Posterior vena cava (tissue), 2 donors: ENCODE measurements around the gene ADORA3. TPM values are rescaled to one million over a fixed set of nuclear protein-coding genes. Genes with fewer than 3 reads are reported as not detected.
A peak's percentile ranks its signal among the peaks of the same experiment; 100 is the strongest.

Experiments used
- DNase-seq: peaks from one replicate; pipeline ENCODE4 v3.0.0-alpha.2; 2020; ENCODE audit warnings: low spot score
- intact Hi-C, 2 donors: fragments of 100-400 bp; cut with DNase I; formaldehyde crosslinking; loops; one replicate each; pipeline versions ENCODE4 v1.14.1 to v1.14.2; 2022 to 2023
- total RNA-seq, 2 donors: library from RNA; stranded (reverse); fragmentation: NEBNext Ultra II Directional; extraction: Animal tissue kit (Norgen Biotek cat#: 25700); gene quantifications; one replicate each; pipeline ENCODE4 v1.2.1, GENCODE V29; 2021
- donor health status: DM: yes; HTN: yes; CAD: no.
- donor health status: DM: yes; HTN: yes; CAD: no.

Gene ADORA3
- total RNA-seq, 2 donors from 2014 or later, result 10.3 to 17.5 TPM

GRCh38 chr1:111483876-111484275, 19.6 kb downstream of the ADORA3 start:
- no peak for DNase-seq
- intact Hi-C loops, result loop anchor here (5.0 to 10.0 kb wide), 2 partner anchors 271 to 283 kb away; partner anchors contain the start of gene DDX20 (in 1 of the 2)

DNA sequence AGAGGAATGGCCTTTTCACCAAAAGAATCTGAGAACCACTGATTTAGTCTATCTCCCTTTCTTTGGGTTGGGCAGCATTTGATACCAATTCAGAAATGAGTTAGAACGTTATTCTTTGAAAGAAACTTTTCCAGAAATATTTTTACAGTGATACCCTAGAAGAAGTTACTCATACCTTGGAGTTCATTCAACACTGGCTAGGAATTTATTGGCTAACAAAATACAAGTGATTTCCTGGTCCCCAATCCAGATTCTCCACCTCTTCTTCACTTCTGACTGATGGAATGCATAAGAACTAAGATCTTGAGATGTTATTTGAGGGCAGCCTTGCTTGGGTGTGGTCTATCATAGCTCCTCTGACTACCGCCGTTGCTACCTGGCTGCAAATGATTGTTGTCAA, 20.3 kb downstream of the ADORA3 start:
- no peak for DNase-seq

DNA sequence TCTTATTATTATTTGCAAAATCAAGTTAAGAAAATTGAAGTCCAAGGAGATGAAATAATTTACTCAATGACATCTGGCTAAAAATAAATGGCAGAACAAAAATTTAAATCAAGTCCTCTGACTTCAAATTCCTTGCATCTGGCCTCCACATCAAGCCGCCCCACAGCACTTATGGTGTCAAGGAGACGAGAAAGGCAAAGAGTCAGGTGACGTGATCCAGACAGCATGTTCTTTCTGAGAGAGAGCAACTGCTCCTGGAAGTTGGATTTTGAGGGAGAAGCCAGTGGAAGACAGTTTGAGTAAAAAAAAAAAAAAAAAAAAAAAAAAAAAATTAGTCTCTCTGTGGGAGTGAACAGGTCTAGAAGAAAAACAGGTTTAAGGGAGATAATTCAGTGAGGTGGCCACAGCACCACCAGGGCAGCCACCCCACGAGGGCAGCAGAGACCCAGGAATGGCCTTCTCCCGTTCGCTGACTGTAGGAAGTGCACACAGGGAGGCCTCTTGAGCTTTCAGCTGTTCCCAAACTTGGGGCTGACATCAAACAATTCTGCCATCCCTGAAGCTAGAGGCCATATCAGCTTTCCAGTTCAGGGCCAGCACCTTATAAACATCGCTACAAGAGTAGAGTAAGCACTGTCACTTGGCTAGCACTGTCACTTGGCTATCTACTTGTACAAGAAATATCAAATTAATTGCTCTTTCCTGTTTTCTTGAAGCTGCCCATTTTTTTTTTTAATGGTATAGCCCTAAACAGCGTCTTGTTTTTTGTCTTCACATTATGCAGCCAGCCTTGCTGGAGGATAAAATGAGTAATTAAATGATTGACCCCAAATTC, 21.8 kb downstream of the ADORA3 start:
- intact Hi-C loops, result loop anchor here (5.0 to 10.0 kb wide), 2 partner anchors 273 to 286 kb away; partner anchors contain the start of gene DDX20 (in 1 of the 2)
- DNase-seq, result peak; percentile 93

More for the DNA sequence above, 20.3 kb downstream of the ADORA3 start:
- intact Hi-C loops, result loop anchor here (5.0 to 10.0 kb wide), 2 partner anchors 272 to 284 kb away; partner anchors contain the start of gene DDX20 (in 1 of the 2)

GRCh38 chr1:111480674-111481073, 22.8 kb downstream of the ADORA3 start:
- DNase-seq, result no peak
- intact Hi-C loops, result loop anchor here (5.0 to 10.0 kb wide), 2 partner anchors 274 to 287 kb away; partner anchors contain the start of gene DDX20 (in 1 of the 2)

DNA sequence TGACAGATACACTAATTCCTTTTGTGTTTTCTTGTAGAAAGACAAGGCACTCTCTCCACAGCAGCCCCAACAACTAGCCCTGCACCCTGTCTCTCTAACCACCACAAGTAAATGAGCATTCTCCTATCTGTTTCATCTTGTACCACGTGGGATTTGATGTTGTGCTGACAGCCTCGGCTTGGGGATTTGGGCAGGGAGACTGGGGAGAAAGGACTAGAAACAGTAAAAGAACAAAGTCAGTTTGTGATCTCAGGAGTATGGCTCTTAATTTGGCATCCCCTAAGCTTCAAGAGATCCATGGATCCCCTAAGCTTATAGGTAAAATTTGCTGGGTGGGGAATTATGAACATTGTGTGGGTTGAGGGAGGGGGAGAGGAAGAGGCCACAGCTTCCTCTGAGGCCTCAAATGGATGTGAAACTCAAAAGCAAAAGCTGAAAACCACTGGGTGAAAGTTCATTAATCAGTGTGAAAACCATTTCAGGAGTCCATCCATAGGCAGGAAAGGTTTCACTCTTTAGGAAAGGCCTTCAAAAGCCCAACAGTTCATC, 26.6 kb downstream of the ADORA3 start:
- intact Hi-C loops, result no loop called here
- DNase-seq, result no peak

DNA sequence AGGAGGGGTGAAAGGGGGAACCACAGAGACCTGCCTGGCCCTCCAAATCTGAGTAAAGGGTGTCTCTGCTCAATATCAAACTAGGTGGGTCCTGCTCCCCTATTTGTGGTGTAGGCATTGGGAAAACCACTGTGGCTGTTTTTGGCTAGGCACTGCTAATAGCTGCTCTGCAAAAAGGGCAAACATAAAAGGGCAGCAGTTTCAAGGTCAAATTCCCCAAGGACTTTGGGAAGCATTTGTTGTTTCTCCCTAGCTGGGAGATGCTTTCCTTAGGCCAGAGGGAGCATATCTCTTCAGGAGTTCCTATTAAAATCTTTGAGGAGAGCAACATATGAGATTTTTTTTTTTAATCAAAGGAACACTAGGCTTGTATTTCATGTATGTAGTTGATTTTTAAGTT, 27.2 kb downstream of the ADORA3 start:
- no peak for DNase-seq
- intact Hi-C loops, result no loop called here

- intact Hi-C loops, result no loop called here
These were observed 27.7 kb downstream of the ADORA3 start for GRCh38 chr1:111475701-111476100.

DNA sequence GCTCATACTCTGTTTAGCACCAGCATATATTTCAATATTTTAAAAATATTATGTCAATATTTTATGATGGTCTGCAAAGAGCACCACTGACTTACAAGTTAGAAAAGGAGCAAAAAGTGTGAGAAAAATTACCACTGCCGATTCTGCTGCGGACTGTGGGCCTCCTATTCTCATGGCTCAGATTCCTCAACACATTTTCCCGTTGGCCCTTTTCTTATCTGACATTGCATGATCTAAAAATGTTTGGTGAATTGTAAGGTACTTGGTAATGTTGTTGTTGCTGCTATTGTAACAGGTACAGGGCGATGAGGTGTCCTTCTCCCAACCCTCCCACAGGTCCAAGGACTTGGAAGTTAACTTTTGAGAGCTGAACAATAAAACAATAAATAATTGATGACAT, 28.9 kb downstream of the ADORA3 start:
- no peak for DNase-seq
- intact Hi-C loops, result no loop called here

More at GRCh38 chr1:111475701-111476100, 27.7 kb downstream of the ADORA3 start:
- no peak for DNase-seq

GRCh38 chr1:111474106-111474505, 29.3 kb downstream of the ADORA3 start:
- DNase-seq, result no peak
- intact Hi-C loops, result no loop called here

GRCh38 chr1:111471538-111471937, 31.9 kb downstream of the ADORA3 start:
- no peak for DNase-seq
- intact Hi-C loops, result no loop called here

DNA sequence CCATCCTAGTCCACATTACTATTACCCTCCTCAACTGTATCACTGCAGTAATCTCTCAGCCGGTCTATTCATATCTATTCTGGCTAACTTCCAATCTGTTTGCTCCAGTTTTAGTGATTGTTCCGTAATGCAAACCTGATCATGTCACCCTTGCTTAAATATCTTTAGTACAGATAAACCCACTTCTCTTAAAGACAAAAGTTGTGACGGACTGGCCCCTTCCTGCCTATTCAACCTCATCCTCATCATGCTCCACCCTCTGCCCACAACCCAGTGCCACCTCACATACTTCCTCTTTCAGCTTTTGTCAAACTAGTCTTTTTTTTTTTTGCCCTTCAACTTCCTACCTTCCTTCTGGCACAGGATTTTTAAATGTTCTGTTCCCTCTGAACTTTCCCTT, 32.4 kb downstream of the ADORA3 start:
- no peak for DNase-seq
- intact Hi-C loops, result no loop called here

DNA sequence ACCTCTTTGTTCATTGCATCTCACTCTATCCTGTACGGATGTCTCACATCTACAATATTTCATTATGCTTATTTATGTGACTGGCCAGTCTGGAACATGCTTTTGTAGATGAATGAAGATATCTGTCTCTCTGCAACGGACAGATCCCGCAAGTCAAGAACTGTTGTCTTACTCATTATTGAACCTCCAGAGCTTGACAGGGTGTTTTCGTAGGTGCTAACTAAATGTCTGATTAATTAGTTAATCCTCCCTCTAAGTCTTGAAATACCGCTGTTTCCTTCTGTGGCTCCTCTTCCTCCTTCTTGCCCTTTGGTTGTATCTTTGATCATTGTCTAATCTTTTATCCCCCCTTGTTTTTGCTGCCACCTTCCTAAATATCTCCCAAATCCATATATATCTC, 32.8 kb downstream of the ADORA3 start:
- intact Hi-C loops, result no loop called here
- DNase-seq, result no peak

- intact Hi-C loops, result no loop called here
- no peak for DNase-seq
These were observed 33.9 kb downstream of the ADORA3 start for GRCh38 chr1:111469539-111469938.

GRCh38 chr1:111468717-111469100, 34.7 kb downstream of the ADORA3 start:
- no peak for DNase-seq
- intact Hi-C loops, result no loop called here

DNA sequence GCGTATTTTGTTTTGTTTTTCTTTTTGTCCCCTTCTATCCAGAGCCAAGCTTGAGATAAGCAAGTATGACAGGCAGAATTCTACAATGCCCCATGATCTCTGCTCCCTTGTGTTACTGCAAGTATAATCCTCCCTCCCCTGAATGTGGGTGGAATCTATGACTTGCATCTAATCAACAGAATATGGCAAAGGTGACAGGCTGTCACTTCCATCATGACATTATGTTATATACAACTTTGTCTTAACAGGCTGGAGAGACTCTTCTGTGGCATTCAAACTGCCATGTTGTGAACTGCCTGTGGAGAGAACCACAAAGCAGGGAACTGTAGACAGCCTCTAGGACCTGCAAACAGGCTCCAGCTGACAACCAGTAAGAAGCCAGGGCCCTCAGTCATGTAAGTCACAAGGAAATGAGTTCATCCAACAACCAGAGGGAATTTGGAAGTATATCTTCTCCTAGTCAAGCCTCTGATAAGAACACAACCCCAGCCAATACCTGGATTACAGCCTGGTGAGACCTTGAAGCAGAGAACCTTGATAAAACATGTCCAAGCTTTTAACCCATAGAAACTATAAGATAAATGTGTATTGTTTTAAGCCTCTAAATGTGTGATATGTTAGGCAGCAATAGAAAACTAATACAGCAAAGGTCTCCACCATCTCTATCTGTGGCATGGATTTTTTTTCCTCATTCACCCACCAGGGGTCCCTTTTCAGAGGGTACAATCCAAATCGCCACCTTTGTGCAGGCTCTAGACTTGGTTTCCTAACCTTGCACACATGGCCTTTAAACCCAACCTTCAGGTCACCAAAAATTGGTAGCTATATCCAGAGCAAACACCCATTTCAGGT, 35.3 kb downstream of the ADORA3 start:
- intact Hi-C loops, result no loop called here
- DNase-seq, result no peak

DNA sequence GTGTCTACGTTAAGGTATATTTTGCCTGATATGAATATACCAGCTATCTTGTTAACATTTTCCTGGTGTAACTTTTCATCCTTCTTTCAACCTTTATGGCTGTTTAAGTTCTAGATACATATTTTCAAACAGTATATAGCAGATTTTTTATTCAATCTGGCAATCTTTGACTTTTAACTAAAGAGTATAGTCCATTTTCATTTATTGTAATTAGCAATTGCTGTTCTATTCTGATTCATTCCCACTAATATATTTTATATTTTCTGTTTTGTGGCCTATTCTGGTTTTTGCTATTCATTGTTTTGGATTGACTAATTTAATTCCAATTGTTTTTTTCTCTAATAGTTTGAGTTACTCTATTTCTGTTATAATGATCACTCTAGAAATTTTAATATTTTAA, 37.0 kb downstream of the ADORA3 start:
- intact Hi-C loops, result no loop called here

GRCh38 chr1:111465754-111466153, 37.7 kb downstream of the ADORA3 start:
- no peak for DNase-seq
- intact Hi-C loops, result no loop called here

More for the DNA sequence above, 37.0 kb downstream of the ADORA3 start:
- DNase-seq, result no peak

DNA sequence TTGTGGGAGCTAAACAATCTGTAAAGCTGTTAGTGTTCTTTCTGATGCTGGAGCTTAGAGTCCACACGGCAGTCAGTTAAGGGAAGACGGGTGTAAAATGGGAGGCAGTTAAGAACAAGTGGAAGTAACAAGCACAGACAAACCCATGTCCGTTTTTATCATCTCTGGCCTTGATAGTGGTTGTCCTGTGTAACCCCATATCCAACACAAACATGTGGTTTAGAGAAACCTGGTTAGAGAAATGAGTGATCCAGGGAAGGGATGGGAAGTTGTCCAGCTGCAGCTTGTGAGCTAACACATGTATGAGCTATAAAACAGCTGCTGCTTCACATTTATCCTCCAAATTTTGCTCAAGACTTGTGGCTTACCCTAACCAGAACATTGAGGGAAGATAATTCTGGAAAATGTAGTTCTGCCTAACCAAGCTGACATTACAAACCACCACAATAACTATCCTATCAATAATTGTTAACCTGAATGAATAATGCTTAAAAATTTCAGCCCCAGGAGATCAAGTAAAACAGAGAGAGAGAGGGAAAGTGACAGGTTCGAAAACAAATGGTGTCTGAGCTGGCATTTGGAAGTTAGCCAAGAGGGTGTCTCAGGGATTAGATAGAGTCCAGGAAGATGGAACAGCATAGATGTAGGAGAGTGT, 40.3 kb downstream of the ADORA3 start:
- intact Hi-C loops, result no loop called here
- DNase-seq, result no peak

DNA sequence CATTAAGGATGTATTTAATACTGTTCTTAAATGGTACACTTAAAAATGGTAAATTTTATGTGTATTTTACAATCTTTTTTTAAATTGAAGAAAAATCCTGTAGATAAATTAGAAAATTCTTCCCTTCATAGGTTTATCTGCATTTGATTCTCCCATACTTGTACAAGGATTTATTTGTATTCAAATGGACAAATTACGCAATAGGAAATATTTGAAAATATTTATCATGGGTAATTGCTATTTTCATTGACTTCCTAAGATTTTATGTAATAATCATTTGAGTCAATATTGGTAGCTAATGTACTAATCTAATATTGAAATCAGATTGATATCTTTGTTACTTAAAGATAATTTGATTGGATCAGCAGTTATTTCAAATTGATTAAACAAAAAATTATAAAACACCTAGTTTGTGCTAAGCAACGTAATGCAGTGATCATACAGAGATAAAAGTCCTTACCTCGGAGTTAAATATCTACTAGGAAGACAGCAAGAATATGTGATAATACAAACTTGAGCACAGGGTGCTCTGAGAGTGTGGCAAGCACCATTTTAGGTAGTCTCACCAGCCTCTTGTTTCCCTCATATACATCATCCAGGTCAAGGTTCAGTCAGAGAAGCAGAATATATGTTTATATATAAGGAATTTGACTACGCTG, 40.9 kb downstream of the ADORA3 start:
- intact Hi-C loops, result no loop called here
- DNase-seq, result no peak
